Esophagus muscularis mucosa (tissue), 4 donors: ENCODE measurements around the gene SLC37A1. TPM values are rescaled to one million over a fixed set of nuclear protein-coding genes. Genes with fewer than 3 reads are reported as not detected.

Experiments
- DNase-seq: peaks from one replicate; pipeline ENCODE4 v3.0.0-alpha.2; 2017; ENCODE audit errors: extremely low spot score
- H3K27ac ChIP-seq, 4 donors: fragments of 200-600 bp; sonication (generic); replicated peaks in 1 of 4; 1 replicate in 3 of 4; 2 replicates in 1 of 4; pipeline ENCODE4 v1.5.1; 2016 to 2019; ENCODE audit warnings: mild to moderate bottlenecking in 1 of 4
- H3K27me3 ChIP-seq, 4 donors: fragments of 200-600 bp; sonication (generic); one replicate each; pipeline versions ENCODE4 v1.5.1 to v1.6.0; 2016 to 2019
- H3K36me3 ChIP-seq, 4 donors: fragments of 200-600 bp; sonication (generic); one replicate each; pipeline ENCODE4 v1.5.1; 2016 to 2019
- H3K4me1 ChIP-seq, 4 donors: fragments of 200-600 bp; sonication (generic); one replicate each; pipeline ENCODE4 v1.5.1; 2016 to 2019
- H3K4me3 ChIP-seq, 4 donors: fragments of 200-600 bp; sonication (generic); 1 replicate in 2 of 4; 2 replicates in 2 of 4; pipeline ENCODE4 v1.5.1; 2016 to 2019; ENCODE audit warnings: mild to moderate bottlenecking in 4 of 4, moderate library complexity in 1 of 4
- H3K9me3 ChIP-seq, 4 donors: fragments of 200-600 bp; sonication (generic); 1 replicate in 3 of 4; 2 replicates in 1 of 4; pipeline ENCODE4 v1.5.1; 2016 to 2019
- EP300 ChIP-seq: sonication (generic); formaldehyde crosslinking; IDR thresholded peaks from one replicate; pipeline ENCODE4 v1.6.1; 2017; ENCODE audit warnings: antibody characterized with exemption
- POLR2A ChIP-seq: fragments of 450-650 bp; IDR thresholded peaks from one replicate; pipeline ENCODE4 v1.6.1; 2017; ENCODE audit warnings: antibody characterized with exemption, moderate library complexity, mild to moderate bottlenecking, low read depth
- POLR2AphosphoS5 ChIP-seq, 2 donors: sonication (generic); formaldehyde crosslinking; IDR thresholded peaks; one replicate each; pipeline ENCODE4 v1.6.1; 2017; ENCODE audit warnings: antibody characterized with exemption in 2 of 2
- WGBS: methylation state at CpG from one replicate; pipeline ENCODE4 v1.1.5; 2018; 5-methylcytosine and 5-hydroxymethylcytosine counted together
- intact Hi-C: fragments of 100-400 bp; cut with DNase I; formaldehyde crosslinking; loops from one replicate; pipeline ENCODE4 v1.15.1; 2023
- total RNA-seq, 4 donors: library from RNA; depleted of rRNA; stranded (reverse); fragments of >200 nt; gene quantifications; one replicate each; pipeline versions ENCODE4 v1.1.0 to v1.2.1, GENCODE V29; 2016
- TF ChIP-seq, protein P1 (sequence below), 3 experiments: fragments of 200-600 bp in 2 of 3; fragments of 450-650 bp in 1 of 3; sonication (generic) in 2 of 3; IDR thresholded peaks; one replicate each; pipeline ENCODE4 v1.5.1; 2017 to 2019; ENCODE audit warnings: antibody characterized with exemption in 3 of 3, mild to moderate bottlenecking in 2 of 3, moderate library complexity in 1 of 3

SLC37A1 gene
- total RNA-seq, 4 donors from 2014 or later, result 5.4 to 11.1 (median 7.1) TPM

DNA sequence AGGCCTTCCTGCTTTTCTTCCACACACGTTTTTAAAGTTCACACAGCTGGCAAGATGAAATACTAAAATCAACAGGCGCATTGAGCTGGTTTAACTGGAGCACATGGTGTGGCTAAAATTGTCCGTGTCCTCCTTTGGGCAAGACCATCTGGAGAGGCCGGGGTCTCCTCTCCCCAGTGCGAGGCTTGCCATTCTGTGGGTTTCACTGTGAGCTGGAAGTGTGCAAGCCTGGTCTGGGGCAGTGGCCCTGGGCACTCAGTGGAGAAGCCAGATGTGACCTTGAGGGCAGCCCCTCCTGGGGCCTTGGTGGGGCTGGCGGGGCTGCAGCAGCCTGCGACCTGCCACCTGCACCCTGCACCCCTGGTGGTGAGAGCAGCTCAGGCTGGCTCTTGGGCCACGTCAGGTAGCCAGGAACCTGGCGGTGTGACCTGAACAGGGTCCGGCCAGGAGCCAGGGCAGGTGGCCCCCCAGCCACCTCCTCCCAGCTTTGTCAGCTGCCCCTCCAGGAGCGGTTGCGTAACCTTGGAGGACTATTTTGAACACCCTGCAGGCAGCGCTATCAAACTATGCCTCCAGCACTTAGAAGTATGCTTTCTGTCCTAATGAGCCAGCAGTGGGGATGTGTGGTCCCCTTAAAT is 52.4 kb downstream of the SLC37A1 start:
- Histone ChIP-seq H3K4me3 (no peak overlapping the region), H3K27me3 (no peaks in the 10 kb centered on the region), H3K36me3 (peaks cover 13 to 83% (median 74%) of the 10 kb centered on the region in 4 donors), H3K4me1 (no peaks in the 10 kb centered on the region), H3K27ac (no peak overlapping the region), H3K9me3 (no peaks in the 10 kb centered on the region)
- no peak for DNase-seq
- WGBS, result 98% methylated on average over 6 of the region's 13 CpGs
- intact Hi-C loops, result no loop called here
- no peak for TF ChIP-seq POLR2AphosphoS5 (IDR thresholded peaks at IDR 0.05)
- no peak for TF ChIP-seq EP300
- TF ChIP-seq, protein P1, sequence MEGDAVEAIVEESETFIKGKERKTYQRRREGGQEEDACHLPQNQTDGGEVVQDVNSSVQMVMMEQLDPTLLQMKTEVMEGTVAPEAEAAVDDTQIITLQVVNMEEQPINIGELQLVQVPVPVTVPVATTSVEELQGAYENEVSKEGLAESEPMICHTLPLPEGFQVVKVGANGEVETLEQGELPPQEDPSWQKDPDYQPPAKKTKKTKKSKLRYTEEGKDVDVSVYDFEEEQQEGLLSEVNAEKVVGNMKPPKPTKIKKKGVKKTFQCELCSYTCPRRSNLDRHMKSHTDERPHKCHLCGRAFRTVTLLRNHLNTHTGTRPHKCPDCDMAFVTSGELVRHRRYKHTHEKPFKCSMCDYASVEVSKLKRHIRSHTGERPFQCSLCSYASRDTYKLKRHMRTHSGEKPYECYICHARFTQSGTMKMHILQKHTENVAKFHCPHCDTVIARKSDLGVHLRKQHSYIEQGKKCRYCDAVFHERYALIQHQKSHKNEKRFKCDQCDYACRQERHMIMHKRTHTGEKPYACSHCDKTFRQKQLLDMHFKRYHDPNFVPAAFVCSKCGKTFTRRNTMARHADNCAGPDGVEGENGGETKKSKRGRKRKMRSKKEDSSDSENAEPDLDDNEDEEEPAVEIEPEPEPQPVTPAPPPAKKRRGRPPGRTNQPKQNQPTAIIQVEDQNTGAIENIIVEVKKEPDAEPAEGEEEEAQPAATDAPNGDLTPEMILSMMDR (IDR thresholded peaks at IDR 0.05), result no peak
- TF ChIP-seq POLR2A, result no peak

DNA sequence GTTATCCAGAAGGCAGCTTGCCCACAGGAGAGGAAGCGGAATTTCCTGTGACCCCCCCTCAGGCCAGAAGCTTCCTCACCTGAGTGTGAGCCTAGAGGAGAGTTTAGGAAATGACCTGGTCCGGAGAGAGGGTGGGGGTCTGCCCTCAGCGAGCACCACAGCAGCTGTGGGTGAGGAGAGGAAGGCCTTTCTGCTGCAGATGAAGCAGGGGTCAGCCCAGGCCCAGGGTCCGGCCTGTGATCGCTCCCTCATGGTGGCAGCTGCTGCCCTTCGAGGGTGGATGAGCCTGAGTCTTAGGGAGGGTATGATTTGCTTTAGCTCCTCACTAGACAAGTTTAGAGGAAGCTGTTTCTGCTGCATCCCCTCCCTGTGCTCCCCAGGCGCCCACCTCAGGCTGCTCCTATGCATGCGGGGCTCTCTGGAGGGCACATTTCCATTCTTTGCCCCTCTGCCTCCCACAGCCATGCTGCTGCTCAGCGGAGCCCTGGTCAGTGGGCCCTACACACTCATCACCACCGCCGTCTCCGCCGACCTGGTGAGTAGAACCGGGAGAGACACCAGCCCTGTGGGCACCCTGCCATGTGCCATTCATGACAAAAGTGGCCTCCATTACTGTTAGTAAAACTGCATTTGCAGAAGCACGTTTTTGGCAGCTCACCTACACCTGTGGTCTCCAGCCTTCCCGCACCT is 53.0 kb downstream of the SLC37A1 start:
- DNase-seq, result no peak

DNA sequence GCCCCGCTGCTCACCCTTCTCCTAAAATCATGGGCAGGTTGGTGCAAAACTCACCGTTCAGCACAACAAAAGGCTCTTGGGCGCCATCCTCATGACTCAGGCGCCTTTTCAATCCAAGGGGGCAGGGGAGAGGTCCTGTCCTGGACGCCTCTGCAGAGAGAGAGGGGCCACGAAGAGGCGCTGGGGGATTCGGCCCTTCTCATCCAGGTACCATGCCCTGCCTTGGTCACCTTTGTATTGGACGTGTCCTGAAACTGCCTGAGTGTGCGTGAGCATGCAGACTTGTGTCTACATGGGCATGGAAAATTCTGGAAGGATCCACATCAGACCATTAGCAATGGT is 53.5 kb downstream of the SLC37A1 start:
- no peak for DNase-seq
- intact Hi-C loops, result no loop called here
- Histone ChIP-seq H3K4me3 (no peak overlapping the region), H3K9me3 (no peaks in the 10 kb centered on the region), H3K27ac (no peak overlapping the region), H3K36me3 (peaks cover 6 to 83% (median 74%) of the 10 kb centered on the region in 4 donors), H3K27me3 (no peaks in the 10 kb centered on the region), H3K4me1 (no peaks in the 10 kb centered on the region)
- 96% methylated on average over 6 of the region's 10 CpGs for WGBS
- TF ChIP-seq, protein P1 (IDR thresholded peaks at IDR 0.05), result no peak
- TF ChIP-seq POLR2AphosphoS5 (IDR thresholded peaks at IDR 0.05) (no peak), EP300 (no peak), POLR2A (no peak)

More for the DNA sequence above, 53.0 kb downstream of the SLC37A1 start:
- no peak overlapping the region for H3K4me3 ChIP-seq
- no peaks in the 10 kb centered on the region for H3K4me1 ChIP-seq
- intact Hi-C loops, result no loop called here
- no peaks in the 10 kb centered on the region for H3K9me3 ChIP-seq
- WGBS, result 90% methylated on average over 14 of the region's 16 CpGs
- TF ChIP-seq POLR2AphosphoS5 (IDR thresholded peaks at IDR 0.05) (no peak), EP300 (no peak), POLR2A (no peak)
- TF ChIP-seq, protein P1 (IDR thresholded peaks at IDR 0.05), result no peak
- H3K27me3 ChIP-seq, result no peaks in the 10 kb centered on the region
- H3K27ac ChIP-seq, result no peak overlapping the region
- peaks cover 11 to 83% (median 74%) of the 10 kb centered on the region in 4 donors for H3K36me3 ChIP-seq

DNA sequence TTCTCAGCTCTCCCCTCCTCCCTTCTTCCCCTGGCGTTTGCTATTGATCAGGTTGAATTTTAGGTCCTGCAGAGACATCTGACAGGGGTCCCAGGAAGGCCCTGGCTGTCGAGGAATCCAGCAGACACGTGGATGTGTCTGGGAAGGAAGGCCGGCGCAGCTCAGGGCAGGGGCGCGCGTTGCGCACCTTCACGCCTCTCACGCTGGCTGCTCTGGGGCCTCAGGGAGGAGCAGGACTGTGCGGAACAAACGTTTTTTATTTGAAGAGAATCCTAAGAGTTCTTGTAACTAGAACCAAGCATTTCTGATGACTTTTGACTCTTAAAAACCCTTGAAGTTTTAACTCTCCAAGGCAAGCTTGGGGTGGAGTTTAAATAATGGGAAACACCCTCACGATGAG is 54.2 kb downstream of the SLC37A1 start:
- Histone ChIP-seq H3K36me3 (peaks cover 5 to 79% (median 70%) of the 10 kb centered on the region in 4 donors), H3K27me3 (no peaks in the 10 kb centered on the region), H3K4me1 (no peaks in the 10 kb centered on the region), H3K9me3 (no peaks in the 10 kb centered on the region), H3K4me3 (no peak overlapping the region), H3K27ac (no peak overlapping the region)
- intact Hi-C loops, result no loop called here
- TF ChIP-seq POLR2A (no peak), POLR2AphosphoS5 (IDR thresholded peaks at IDR 0.05) (no peak), EP300 (no peak)
- TF ChIP-seq, protein P1 (IDR thresholded peaks at IDR 0.05), result no peak
- 86% methylated on average over 14 of the region's 14 CpGs for WGBS
- DNase-seq, result no peak
